Activated CD4-positive, alpha-beta T cell treated with anti-CD3 and anti-CD28 coated beads, Interleukin-2, amount 50 U/mL, for 1 hour (primary cell): ENCODE measurements around the gene PLBD1.

Source experiments
- DNase-seq: peaks from one replicate; pipeline ENCODE4 v3.0.0-alpha.2; 2020

PLBD1 gene

DNA sequence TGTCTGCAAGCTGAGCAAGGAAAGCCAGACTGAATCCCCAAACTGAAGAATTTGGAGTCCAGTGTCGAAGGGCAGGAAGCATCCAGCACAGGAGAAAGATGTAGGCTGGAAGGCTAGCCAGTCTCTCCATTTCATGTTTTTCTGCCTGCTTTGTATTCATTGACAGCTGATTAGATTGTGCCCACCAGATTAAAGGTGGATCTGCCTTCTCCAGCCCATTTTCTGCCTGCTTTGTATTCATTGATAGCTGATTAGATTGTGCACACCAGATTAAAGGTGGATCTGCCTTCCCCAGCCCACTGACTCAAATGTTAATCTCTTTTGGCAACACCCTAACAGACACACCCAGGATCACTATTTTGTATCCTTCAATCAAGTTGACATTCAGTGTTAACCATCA, 85.3 kb downstream of the PLBD1 start:
- DNase-seq = no peak

DNA sequence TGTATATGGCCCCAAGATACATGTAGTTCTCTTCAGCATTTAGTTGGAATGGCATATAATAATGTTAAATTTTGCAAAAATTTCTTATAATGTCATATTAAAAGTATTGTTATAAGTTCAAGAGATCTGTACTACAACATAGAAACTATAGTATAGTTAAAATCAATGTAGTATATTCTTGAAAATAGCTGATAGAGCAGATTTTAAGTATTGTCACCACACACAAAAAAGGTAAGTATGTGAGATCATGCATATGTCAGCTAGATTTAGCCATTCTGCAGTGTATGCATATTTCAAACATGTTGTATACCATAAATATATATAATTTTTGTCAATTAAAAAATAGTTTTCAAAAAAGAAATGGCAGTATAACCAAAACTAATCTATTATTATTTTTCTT, 86.5 kb downstream of the PLBD1 start:
- no peak for DNase-seq

DNA sequence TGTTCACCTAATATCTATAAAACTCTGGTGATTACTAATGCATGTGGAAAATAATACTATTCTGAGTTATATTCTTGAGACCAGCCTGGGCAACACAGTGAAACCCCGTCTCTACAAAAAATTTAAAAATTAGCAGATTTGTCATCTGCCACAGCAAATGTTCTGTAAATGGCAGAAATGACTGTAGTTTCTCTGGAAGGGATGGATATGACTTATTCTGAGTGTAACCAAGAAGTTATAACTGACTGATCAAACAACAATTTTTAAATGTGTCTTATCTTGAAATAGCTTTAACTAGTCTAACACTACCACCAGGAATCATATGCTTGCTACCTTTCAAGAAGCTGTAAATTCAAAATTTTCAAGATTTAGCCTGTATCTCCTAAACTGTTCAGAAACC, 88.7 kb downstream of the PLBD1 start:
- no peak for DNase-seq

DNA sequence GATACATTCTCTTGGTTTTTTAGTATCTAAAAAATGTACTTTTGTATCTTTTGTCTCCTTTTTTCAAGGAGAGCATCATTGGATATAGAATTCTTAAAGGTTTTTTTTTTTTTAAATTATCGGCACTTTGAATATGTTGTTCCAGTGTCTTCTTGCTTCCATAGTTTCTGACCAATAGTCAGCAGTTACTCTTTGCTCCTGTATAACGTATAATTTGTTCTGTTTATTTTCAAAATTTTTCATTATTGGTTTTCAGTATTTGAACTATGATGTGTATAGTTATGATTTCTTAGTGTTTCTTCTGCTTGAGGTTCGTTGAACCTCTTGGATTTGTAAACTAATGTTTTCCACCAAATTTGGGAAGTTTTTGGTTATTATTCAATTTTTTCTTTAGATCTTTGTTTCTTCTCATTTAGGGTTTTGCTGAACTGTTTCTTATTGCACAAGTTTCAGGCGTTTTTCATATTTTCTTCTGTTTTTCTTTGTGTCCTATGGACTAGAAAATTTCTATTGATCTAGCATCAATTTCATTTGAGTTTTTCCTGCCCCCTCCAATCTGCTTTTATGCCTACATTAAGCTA, 93.9 kb downstream of the PLBD1 start:
- no peak for DNase-seq

DNA sequence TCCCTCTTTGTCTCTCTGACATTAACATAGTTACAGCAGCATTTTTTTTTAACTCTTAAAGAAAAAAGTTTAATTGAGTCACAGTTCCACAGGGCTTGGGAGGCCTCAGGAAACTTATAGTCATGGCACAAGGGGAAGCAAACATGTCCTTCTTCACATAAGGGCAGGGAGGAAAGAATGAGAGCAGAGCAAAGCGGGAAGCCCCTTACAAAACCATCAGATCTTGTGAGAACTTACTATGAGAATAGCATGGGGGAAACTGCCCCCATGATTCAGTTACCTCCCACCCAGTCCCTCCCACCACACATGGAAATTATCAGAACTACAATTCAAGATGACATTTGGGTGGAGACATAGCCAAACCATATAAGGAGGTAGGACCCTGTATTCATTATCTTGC, 96.2 kb downstream of the PLBD1 start:
- no peak for DNase-seq

DNA sequence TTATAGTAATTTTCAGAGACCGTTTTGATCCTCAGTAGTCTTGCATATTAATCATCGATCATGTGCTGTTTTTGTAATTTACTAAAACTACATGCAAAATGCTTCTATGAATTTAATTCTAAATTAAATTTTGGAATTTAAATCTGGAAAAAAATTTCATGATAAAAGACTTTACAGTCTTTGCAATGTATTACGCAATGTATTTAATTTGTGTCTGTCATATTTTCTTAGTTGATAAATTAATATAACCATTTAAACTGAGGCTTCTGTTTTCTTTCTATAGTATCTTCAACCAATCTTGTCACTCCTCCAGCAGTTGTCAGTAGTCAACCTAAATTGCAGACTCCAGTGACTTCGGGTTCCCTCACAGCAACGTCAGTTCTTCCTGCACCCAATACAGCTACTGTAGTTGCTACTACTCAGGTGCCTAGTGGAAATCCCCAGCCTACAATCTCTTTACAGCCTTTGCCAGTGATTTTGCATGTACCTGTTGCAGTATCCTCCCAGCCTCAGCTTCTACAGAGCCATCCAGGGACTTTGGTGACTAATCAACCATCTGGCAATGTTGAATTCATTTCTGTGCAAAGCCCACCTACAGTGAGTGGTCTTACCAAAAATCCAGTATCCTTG, 107.4 kb downstream of the PLBD1 start:
- DNase-seq = no peak

DNA sequence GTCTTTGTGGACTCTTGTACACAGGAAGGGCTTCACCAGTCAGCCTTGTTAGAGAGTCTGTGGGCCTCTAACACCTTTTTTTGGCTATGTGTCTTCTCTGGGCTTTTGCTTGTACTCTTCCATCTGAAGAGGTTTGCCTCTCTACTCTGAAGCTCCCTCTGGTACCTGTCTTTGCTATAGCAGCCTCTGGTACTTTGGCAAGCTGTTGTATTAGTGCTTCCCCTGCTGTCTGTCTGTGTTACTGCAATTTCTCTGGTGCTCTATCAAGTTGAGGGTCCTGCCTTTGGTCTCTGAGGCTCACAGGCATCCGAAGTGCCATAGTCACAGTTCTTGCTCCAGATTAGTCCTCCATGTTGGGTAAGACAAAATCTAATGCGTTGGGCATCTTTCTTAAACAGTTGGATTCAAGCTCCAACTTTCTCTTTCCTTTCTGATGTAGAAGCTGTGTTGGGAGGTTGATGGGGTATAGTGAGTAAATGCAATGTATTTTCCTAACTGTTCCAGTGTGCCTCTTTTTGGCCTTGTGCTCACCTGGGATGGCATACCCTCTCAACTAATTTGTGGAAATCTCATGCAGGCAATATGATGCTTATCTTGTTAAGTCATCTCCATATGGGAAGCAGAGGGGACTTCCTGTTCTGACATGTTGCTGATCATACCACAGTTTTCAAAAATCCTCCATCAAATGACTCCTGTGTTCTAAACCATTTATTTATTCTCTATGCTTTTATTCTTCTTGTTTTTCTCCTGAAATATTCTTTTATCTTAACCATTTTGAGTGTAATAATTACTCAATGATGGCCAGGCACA, 113.4 kb downstream of the PLBD1 start:
- DNase-seq = no peak
